Measurements from ENCODE around the gene PTPRT.

- no peak for TF ChIP-seq CTCF (conservative IDR thresholded peaks at IDR 0.05 in 1 of 2, IDR thresholded peaks at IDR 0.05 in 1 of 2; ENCODE audit: low read depth in 1 of 2, low read length in 2 of 2)
- no peak for TF ChIP-seq EZH2 (IDR thresholded peaks at IDR 0.05; ENCODE audit: low read length, missing control alignments)
These were observed 94.7 kb downstream of the PTPRT start for GRCh38 chr20:43095034-43095433.
